ENCODE results near the gene CHAT.
A peak's percentile ranks its signal among the peaks of the same experiment; 100 is the strongest.

CHAT gene

DNA sequence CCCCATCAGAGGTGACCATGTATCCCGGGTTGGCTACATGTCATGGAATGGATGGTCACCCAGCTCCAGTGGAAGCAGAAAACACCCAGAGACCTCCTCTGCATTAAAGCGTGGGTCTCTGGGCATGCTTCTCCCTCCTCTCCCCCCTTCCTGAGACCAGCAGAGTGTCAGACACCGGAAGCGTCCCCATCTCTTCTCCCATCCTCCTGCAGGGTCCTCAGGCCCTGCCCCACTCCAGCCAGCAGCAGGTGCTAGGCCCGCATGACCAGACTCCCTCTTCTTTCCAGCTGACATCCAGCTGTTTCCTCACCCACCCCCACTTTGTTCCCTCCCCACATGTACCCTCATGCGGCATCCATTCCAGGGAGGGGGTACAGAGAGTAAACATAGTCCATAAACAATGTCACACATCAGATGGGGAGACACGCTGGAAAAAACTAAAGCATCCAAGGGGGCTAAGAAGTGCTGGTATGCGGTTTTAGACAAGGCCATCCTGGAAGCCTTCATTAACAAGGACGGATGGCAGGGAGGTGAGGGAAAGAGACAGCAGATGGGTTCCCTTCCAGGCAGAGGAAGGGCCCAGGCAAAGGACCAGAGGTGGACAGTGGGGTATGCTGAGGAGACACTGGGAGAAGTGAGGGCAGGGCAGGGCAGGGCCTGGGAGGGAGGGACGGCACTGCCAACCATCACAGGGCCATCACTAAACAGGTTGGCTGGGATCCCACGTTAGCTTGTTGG is 16.2 kb upstream of the CHAT start:
- no peak for DNase-seq

DNA sequence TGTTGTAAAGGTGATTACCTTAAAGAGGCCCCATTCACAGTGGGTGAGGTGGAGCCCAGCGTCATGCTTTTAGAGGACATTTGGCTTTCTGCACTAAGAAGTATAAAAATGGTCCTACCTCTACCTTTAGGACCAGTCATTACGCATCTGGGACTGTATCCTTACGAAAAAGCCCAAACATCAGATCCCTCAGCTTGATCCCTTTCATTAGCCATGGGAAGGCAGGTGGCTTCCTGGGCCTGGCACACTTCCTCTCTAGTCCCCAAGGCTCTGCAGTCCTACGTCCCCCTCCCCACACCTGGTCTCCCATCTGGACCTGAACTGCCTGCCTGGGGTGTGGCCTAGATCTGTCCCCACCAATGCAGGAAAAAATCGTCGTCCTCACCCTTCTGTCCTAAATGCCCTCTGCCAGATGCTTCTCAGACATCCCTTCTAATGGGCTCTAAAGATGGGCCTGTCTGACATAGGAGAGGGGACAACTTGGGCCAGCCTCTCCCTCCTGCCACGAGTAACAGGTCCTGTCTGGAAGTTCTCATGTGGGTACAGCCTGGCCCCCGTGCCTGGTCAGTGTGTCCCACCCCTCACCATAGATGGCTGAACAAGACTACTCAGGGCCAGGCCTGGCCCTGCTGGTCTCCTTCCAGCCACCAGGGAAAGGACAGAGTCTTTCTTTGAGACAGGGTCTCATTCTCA is 15.5 kb upstream of the CHAT start:
- DNase-seq, result no peak

DNA sequence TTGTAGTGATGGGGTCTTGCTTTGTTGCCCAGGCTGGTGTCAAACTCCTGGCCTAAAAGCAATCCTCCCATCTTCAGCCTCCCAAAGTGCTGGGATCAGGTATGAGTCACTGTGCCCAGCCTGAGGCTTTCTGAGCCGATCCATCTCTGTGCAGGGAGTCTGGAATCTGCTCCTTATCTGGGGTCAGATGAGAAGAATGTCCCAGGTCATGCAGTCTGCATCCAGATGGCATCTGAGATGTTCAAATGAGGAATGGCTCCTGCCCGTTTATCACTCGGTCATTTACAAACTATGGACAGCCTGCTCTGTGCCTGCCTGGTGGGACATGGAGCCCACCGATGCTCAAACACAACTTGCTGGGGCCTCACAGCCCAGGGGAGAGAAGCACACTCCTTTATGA is 14.9 kb upstream of the CHAT start:
- DNase-seq, result no peak

DNA sequence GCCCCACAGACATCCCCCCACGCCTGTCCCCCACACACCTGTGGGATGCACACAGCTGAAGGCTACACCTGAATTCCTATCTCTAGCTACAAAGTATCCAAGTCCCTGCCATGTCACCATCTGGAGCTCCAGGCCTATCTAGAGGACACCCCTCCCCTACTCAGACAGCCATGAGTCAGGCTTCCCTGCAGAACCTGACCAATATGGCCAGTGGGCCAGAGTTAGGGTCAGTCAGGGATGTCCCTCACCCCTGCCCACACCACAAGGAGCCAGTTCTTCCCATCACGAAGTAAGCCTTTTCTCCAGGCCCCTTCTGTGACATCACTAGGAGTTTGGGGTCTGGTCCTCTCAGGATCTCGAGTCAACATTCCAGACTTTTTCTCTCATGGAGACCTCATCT is 14.3 kb upstream of the CHAT start:
- DNase-seq, result no peak

DNA sequence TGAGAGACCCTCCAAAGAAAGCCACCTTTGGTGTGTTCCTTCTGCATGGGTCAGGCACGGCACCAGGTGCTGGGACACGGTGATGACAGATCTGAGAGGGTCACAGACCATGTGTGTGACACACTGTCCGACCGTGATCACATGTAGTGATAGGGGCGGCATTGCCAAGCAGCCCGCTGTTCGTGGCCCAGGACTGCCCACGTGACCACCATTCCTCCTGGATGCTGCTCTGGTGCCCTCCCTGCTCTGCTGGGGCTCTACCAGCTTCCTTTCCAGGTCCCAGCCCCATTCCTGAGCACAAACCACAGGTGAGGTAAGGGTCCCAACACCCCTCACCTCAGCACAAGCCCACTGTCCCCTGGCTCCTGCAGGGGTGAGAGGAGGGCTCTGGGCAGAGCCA is 13.8 kb upstream of the CHAT start:
- no peak for DNase-seq

DNA sequence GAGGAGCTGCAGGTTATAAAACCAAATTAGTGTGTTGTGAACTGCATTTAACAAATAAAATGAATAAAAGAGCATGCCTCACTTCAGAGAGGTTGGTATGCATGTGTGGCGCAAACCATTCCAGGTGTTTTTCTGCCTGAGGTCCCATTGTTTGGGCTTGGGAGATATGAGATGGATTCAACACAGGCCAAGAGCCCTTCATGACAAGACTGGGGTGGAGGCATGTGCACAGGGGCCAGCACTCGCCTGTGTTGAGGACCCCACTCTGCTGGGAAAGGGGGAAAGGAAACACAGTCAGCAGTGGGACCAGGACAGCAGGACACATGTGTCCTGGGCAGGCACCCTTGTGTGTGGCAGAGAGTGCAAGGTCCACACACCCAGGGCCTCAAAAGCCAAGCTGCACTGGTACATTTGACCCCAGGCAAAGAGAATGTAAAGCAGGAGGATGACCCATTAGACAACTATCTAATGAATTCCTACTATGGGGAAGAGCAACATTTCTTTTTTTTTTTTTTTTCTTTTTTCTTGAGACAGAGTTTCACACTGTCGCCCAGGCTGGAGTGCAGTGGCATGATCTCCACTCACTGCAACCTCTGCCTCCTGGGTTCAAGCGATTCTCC is 12.9 kb upstream of the CHAT start:
- DNase-seq, result no peak

DNA sequence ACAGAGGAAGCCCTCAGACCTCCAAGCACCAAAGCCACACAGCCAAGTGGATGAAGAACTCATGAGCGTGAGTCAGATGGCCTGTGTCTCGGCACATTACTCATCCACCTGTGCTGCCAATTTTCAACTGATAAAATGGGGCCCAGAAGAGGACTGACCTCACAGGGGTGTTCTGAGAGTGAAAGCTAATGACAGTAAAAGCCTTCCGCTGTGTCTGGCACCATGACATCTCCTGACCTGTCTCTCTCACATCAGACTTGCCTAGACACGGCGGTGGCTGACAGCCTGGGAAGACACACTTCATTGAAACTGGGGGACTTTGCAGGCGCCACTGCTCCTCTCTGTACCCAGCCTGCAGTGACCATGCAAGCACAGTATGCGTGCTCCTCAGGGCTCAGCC is 12.0 kb upstream of the CHAT start:
- DNase-seq, result no peak

DNA sequence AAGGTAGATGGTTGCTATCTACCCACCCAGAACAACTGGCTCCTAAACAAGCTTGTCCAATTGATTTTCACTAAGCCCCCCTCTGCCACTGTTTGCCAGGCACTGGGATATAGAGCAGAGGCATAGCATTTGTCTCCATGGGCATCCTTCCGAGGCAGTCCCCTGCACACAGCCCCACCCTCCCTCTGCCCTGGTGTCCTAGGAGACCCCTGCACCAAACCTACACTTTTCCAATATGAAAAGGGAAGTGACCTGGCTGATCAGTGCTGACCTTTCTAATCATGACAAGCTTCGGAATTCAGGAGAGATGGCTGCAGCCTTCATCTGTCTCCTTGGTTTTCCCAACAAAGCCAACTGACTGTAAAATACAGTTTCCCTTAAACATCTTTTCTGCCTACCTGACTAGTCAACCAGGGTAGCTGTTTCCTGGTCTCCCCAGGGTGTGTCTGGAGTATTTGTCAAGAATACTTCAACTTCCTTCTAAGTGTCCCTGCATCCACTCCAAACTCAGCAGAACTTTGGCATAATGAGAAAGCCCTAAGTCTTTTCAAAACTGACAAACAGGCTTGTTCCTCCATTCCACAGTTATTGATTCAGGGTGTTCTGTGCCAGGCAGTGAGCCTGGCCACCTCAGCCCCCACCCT is 11.3 kb upstream of the CHAT start:
- DNase-seq, result no peak

DNA sequence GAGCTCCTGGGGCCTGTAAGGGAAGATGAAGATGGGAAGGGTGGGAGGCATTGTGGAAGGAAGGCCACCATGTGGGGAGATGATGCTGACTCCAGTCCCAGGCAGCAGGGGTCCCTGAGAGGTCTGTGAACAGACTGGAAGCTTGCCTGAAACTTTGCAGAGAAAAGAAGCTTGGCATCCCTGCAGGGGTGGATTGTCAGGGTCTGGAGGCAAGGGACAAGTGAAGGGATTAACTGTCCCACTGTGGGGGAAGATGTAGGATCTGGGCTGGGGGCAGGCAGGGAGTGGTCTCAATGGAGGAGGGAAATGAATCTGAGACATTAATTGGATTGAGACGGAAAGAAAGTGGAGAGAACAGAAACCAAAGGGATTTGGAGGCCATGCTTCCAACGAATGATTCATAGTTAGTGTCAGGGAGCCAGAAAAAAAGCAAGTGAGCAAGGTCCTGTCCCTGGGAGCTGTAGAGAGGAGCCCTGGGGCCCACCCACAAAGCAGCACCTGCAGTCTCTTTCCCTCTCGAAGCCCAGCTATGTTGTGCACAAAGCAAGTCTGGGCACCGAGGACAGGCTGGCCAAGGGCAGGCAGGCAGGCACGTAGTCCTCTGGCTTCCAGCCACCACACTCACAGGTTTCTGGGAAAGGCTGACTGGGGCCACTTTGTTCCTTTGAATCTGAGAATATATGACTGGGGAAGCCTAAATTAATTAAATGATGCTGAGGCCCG is 8.5 kb upstream of the CHAT start:
- DNase-seq, result no peak

DNA sequence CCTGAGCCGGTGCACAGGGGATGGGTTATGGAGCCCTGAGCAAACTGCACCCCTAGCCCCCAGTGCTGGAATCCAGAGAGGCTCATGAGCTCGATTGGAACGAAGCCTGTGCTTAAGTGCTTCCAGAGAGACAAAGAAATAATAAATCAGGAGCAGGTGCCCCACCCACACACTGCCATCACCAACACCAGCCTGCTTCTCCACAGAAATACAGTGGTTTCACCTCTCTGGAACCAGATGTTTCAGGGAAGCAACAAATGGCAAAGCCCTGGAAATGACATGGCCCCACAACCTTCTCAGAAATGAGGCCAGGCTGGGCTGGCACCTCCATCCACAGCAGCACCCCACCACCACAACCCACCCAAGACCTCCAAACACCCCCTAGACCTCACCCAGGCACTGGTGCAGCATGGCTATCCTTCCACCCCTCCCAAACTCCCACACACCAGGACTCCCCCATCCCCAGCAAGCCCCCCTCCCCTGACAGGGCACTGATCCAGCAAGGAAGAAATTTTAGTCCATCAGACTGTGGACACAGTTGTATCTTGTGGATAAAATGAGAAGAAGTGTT is 7.8 kb upstream of the CHAT start:
- no peak for DNase-seq

DNA sequence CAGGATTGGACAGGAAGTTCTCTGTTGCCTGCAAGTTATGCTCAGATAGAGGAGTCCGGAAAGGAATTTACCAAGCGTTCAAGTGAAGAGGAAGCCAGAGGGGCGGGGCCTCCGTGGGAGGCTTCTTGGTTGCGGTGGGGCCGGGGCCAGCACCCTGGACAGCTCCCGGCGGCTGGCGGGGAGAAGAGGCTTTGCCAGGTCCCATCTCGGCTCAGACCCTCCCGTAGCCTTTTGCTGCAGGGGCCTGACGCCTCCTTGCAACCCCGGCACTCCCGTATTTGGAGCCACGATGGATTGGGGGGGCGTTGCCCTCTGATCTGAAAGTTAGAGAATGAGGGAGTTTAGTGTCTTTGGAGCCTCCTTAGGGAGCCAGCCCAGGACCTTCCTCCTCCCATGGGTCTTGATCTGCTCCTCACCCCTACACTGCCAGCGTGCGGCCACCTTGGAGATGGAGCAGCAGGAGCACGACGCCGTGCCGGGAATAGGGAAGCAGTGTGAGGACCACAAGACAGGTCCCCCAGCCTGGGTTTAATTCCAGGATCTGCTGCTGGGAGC is 6.8 kb upstream of the CHAT start:
- DNase-seq, result peak; percentile 40

DNA sequence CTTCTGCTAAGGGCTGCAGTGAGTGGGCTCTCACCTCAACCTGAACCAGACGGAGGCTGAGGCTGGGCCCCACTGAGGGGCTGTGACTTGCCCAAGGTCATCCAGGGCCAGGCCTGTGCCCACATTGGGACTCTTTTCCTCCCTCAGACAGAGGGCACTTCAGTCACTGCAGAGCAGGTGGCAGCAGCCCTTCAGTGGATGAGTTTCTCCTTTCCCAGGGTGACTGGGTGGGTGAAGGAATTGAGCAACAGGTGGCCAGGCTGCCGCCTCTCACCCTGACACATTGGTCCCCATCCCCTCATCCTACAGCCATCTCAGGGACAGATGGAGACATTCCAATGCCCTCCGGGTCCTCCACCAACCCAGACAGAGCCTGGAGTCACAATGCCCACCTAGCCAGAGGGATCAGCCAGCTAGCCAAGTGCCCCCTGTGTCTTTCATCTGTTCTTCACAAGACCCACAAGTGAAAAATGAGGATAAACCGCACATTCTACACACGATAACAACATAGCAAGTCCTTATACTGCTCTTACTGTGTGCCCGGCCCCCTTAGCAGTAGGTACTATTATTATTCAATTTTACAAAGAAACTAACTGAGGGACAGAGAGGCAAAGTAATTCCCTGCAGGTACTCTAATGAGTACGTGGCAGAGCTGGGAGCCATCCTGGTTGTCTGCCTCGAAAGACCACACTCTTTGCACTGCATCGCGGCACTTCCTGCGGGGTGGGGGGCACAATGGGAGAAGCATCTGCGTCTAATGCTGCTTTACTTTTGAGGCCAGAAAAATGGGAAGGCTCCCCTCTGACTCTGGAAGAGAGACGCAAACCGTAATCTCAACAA is 5.5 kb upstream of the CHAT start:
- DNase-seq, result no peak

DNA sequence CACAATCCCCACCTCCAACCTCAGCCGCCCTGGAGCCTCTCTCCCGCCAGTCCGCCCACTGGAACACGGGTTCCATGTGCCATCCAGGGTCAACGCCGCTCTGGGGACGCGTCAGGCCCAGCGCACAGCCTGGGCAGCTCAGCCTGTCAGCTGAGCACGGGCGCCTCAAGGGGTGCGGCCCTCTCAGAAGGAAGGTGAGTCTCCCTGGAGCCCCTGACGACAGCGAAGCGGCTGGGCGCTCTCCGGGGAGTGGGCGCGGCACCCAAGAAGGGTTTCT is 4.9 kb upstream of the CHAT start:
- DNase-seq, result no peak

DNA sequence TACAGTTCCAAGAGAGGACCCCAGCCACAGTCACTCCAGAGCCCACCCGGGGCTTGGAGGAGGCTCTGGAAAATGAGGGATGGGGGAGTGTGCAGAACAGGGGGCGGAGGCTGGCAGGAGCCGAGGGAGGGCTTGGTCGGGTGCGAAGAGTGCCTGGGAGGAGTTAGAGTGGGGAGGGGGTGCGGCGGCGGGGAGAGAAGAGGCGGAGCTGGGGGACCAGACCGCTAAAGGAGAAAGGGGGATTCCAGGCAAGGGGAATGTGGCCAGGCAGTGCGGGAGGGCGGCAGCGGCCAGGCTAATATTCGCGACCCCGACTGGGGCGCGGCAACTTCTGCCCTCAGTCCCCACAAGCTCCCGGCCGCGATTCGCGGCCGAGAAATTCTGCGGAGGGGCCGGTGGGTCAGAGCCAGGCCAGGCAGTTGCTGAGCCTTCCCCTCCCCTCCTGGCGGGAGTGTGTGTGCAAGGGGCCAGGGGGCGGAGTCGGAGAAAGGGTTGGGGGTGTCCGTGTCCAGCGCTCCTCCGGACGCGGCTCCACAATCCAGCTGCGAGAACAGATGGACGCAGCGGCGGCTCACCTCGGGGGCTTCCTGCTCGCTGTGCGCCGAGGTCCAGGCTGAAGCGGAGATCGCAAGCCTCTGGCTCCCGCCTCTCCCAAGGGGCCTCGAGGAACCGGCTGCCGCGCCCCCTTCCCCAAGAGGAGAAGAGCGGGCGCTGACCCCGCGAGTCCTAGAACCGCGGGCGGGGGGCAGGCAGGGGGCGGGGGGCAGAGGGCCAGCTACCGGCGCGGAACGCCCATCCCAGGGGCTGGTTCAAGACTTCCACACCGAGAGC is 4.3 kb upstream of the CHAT start:
- no peak for DNase-seq

DNA sequence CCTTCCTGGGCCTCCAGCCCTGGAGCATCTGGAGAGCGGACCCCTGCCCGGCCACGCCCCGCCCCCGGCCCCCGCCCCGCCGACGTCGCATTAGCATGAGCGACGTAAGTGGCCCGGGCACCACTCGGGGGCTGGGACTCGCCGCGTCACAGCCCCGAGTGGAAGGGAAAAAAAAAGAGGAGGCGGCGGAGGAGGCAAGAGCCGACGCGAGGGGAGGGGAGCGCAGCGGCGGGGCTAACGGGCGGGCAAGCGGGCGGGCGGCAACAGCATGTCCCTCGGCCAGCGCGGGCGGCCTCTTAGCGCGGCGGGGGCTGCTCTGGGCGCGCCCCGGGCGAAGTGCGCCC is 3.8 kb upstream of the CHAT start, which contains the start of gene SLC18A3:
SLC18A3 (plus strand) TSS at position 197 of the 344 bp plus-strand sequence. CDS start 431 bp downstream, outside the sequence.
- DNase-seq, result no peak

DNA sequence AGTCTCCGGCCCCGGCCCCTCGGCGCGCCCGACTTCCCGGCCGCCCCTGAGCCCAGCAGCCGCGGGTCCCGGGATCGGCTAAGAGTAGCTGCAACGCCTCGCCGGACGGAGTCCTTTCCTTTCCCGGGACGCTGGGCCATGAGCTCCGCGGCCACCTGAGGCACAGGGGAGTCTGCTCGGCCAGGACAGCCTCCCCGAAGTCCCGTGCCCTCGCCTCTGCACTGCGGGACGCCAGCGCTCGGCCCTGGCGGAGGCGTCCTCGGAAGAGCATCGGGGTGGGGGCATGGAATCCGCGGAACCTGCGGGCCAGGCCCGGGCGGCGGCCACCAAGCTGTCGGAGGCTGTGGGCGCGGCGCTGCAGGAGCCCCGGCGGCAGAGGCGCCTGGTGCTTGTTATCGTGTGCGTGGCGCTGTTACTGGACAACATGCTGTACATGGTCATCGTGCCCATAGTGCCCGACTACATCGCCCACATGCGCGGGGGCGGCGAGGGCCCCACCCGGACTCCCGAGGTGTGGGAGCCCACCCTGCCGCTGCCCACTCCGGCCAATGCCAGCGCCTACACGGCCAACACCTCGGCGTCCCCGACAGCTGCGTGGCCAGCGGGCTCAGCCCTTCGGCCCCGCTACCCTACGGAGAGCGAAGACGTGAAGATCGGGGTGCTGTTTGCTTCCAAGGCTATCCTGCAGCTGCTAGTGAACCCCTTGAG is 3.2 kb upstream of the CHAT start:
- DNase-seq, result no peak

DNA sequence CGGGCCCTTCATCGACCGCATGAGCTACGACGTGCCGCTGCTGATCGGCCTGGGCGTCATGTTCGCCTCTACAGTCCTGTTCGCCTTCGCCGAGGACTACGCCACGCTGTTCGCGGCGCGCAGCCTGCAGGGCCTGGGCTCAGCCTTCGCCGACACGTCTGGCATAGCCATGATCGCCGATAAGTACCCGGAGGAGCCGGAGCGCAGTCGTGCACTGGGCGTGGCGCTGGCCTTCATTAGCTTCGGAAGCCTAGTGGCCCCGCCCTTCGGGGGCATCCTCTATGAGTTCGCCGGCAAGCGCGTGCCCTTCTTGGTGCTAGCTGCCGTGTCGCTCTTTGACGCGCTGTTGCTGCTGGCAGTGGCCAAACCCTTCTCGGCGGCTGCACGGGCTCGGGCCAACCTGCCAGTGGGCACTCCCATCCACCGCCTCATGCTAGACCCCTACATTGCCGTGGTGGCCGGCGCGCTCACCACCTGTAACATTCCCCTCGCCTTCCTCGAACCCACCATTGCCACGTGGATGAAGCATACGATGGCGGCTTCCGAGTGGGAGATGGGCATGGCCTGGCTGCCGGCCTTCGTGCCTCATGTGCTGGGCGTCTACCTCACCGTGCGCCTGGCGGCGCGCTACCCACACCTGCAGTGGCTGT is 2.5 kb upstream of the CHAT start:
- no peak for DNase-seq

DNA sequence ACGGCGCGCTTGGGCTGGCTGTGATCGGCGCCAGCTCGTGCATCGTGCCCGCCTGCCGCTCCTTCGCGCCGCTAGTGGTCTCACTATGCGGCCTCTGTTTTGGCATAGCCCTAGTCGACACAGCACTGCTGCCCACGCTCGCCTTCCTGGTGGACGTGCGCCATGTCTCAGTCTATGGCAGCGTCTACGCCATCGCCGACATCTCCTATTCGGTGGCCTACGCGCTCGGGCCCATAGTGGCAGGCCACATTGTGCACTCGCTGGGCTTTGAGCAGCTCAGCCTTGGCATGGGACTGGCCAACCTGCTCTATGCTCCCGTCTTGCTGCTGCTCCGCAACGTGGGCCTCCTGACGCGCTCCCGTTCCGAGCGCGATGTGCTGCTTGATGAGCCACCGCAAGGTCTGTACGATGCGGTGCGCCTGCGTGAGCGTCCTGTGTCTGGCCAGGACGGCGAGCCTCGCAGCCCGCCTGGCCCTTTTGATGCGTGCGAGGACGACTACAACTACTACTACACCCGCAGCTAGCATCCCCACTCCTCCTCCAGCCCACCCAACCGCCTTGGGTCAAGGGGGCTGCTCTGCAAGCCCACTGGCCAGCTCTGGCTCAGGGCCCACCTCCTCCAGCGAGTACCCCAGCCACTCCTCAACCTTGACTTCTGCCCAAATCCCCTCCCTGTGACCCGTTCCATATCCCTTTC is 1.9 kb upstream of the CHAT start:
- no peak for DNase-seq

Data from CD4-positive, alpha-beta T cell treated with Interferon gamma for 1 hour (primary cell).